Mucosa of gallbladder (tissue), 1 donor: ENCODE results near the gene RFC1. TPM values are rescaled to one million over a fixed set of nuclear protein-coding genes. Genes with fewer than 3 reads are reported as not detected.
"Not testable (repeated sequence)": the region's sequence is repeated elsewhere in the genome, so short reads cannot be mapped to it uniquely, and the experiment has no call there.

Source experiments
- DNase-seq: peaks from one replicate; pipeline ENCODE4 v3.0.0-alpha.2; 2020; ENCODE audit warnings: low spot score
- total RNA-seq: library from RNA; stranded (reverse); gene quantifications from one replicate; pipeline ENCODE4 v1.2.1, GENCODE V29; 2021
- donor health status: DM: no; HTN: no; CAD: no.

The RFC1 gene
- total RNA-seq, 1 donor from 2014 or later: 31.0 TPM

DNA sequence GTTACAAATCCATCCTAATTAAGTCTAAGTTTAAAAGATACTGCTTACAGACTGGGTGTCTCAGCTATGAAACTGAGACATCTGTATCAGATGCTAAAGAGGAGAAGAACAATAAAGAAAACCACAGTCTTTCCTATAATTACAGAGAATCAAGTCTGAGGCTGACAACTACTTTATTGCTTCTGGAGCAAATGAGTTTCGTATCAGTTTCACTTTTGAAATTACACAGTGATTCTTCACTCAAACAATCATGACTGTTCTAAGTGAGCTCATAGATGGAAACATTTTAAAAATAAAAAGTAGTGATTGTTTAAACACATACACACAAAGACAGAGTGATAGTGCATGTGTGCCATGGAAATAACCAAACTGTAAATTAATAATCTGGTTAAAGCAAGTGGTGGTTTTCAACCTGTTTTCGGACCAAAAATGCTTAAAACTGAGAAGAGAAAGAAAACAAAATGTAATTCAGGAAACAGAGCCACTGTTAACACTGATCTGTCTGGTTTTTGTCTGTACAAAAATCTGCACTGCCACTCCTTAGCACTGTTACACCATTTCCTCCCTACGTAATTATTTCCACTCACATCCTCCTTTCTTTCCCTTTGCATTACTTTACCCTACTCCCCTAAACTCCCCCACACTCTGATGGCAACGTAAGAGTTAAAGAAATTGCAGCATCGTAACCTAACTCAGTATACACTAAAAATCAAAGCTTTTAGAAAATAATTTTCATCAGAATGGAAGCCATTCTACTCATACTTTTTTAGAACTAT, 12.5 kb downstream of the RFC1 start:
- no peak for DNase-seq

DNA sequence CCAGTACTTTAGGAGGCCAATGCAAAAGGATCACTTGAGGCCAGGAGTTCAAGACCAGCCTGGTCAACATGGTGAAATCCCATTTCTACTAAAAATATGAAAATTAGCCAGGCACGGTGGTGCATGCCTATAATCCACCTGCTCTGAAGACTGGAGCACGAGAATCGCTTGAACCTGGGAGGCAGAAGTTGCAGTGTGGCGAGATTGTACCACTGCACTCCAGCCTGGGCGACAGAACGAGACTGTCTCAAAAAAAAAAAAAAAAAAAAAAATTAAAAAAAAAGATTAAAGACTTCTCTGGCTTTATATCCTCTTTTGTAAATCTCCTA, 13.0 kb downstream of the RFC1 start:
- not testable (repeated sequence) for DNase-seq

DNA sequence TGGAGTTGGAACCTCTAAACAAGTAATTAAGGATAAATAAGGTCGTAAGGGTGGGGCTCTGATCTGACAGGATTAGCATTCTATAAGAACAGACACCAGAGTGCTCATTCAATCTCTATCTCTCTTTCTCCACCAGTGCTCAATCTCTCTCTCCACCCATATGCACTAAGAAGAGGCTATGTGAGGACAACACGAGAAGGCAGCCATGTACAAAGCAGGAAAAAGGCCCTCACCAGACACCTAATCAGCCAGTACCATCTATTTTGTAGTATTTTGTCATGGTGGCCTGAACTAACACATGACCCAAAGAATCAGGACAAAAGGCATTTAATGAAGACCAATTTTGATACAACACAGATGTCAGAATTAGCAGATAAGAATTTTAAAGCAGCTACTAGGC, 16.8 kb downstream of the RFC1 start:
- DNase-seq: no peak

DNA sequence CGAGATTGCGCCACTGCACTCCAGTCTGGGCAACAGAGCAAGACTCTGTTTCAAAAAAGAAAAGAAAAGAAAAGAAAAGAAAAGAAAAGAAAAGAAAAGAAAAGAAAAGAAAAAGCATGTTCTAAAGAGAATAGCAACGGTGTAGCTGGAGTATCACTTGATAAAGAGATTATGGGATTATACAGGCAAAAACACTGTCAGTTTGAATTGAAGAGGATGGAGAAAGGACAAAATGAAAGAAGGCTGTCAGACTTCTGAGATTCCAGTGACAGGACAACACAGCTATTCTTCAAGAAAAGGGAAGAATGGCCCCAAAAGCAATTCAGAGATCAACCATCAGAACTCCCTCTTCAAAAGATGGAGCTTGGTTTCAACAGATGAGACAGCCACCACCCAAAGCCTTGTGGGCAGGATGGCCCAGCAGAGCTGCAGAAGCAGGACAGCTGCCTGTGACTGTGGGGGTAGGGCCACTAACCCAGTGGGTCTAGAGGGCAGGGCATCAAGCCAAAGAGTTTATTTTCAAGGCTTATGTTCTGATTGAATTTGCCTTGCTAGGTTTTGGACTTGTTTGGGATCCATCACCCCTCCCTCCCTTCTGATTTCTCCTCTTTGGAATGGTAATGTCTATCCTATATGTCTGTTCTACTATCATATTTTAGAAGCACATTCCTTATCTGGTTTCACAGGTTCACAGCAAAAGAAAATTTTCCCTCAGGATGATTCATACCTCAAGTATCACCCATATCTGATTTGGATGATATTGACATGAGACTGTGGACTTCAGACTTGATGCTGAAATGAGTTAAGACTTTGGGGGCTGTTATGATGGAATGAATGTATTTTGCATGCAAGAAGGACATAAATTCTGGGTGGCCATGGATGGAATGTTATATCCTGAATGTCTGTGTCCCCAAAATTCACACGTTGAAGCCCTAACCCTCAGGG, 17.5 kb downstream of the RFC1 start:
- DNase-seq: no peak

DNA sequence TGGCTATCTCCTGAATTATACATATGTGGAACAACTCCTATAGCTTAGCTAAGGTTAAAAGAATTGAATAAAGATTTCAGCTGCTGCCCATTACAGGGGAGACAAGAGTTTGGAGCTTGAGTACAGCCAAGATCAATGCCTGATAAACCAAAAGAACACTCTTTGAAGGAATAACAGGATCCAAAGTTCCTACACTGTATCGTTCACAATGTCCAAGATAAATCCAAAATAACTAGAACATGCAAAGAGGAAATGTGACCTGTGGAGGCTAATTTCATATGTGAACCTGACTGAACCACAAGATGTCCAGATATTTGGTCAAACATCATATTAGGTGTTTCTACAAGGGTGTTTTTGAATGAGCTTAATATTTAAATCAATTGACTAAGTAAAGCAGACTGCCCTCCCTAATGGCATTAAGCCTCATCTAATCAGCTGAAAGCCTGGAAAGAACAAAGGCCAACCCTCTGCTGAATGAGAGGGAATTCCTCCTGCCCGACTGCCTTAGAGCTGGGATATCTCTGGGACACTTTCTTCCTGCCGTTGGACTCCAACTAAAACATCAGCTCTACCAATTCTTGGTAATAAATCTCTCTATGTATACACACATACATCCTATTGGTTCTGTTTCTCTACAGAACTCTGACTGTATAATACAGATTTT, 19.2 kb downstream of the RFC1 start:
- no peak for DNase-seq

DNA sequence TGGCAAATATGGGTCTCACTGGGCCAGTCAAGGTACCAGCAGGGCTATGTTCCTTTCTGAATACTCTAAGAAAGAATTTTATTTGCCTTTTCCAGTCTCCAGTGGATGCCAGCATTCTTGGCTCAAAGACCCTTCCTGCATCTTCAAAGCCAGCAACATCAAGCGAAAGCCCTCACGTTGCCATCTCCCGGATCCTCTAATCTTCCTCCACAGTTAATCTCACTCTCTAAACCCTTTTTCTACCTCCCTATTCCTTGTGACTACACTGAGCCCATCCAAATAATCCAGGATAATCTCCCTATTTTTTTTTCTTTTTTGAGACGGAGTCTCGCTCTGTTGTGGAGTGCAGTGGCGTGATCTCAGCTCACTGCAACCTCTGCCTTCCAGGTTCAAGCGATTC, 23.4 kb downstream of the RFC1 start:
- no peak for DNase-seq

DNA sequence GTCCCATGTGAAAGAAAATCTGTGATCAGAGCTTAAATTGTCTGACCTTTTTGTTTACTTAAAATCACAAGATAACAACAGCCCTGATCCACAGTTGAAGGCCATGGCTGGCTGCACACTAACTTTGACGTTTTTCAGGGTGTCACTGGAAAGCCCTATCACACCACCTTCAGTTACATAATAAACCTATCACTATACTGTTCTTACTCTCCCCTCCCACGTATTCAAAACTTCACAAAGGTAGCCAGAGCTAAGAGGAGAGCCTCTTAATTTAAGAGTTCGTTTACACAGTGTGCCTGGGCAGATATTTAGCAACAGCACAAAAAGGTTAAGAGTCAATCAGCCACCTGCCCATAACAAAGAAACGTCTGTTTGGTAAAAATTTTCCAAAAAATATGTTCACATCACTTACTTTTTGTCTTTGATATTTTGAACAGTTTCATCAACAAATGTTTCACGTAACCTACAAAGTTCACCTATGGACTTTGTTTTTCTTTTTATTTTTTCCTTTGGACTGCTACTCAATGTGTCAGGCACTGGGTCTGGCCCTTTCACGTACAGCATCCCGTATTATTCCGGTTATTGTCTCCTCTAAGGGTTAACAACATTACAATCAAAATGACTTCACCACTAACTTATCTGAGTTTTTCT, 25.0 kb downstream of the RFC1 start:
- DNase-seq: no peak

DNA sequence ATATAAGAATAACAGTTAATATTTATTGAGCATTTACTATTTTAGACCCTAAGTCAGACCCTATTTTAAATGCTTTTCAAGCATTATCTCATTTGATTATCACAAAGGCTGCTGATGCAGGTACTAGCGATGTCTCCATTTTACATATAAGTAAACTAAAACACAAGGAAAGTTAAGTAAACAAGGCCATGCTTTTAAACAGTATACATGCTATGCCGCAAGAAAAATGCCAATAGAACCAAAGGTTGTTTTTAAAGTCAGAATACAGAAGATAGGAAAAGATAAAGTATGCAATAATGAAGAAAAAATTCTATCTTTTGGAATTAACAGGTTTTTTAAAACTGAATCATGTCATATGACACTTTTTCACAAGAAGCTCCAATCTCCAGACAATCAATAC, 26.2 kb downstream of the RFC1 start:
- no peak for DNase-seq

DNA sequence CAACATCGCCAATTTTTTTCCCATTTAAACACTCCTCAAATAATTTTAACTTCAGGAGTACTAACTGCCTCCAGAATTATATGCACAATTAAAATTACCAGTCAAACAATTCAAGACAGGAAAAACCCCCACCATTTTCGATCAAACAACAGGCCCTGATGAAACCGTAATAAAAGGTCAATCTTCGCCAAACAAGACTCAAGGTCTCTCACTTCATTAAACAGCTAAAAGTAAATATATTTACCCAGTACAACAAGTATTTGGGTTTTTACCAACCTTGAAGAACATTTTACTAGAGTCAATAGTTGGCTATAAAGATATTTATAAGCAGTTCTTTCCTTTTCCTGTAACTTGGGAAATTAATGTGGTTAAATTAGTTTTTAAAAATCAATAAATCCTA, 28.3 kb downstream of the RFC1 start:
- no peak for DNase-seq

DNA sequence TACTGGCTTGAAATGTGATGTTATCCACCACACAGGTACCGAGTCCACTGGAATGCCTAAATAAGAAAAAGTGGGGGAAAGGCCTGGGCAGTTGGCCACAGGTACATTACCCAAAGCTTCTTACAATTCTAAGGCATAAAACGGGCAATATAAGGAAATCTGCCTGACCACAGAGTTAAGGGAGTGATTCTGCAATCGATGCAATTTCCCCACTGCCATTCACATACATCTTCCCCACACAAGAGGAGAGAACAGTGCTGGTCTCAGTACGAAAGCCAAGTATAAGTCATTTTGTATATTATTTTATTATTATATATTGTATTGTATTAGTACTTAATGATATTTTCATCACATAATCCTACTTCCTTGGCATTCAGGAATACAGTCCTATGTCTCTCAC, 30.6 kb downstream of the RFC1 start:
- no peak for DNase-seq

DNA sequence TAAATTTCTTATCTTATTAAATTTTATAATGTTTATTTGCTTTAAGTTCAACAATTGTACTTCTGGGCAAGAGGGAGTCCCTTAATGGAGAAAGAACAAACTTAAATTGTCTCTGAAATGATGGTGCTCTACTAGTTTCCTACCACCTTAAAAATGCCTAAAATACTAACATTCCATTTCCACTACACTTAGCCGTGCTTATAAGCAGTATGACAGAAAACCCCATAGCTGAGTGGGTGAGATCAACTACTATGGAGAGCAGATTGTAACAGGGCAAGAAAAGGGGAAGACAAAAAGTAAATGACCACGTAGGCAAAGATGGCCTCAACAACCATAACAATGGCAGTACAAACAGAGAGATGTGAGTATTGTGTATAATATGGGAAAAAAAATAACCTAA, 35.0 kb downstream of the RFC1 start:
- no peak for DNase-seq

DNA sequence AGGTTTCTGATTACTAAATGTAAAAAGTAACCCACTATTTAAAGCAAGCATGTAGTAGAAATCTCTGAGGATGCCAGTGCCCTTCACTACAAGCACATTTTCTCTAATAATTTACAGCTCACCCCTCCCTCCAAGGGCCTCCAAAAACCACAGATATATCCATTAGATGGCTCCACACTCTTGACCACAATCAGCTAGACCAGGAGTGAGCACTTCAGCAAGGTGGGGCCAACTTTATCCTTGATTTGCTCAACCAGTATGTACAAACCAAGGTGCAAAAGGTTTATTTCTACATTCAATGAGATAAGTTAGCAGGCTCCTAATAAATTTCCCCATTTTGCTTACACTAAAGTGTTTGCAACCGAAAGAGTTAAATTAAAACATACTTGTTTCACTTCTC, 35.8 kb downstream of the RFC1 start:
- no peak for DNase-seq

DNA sequence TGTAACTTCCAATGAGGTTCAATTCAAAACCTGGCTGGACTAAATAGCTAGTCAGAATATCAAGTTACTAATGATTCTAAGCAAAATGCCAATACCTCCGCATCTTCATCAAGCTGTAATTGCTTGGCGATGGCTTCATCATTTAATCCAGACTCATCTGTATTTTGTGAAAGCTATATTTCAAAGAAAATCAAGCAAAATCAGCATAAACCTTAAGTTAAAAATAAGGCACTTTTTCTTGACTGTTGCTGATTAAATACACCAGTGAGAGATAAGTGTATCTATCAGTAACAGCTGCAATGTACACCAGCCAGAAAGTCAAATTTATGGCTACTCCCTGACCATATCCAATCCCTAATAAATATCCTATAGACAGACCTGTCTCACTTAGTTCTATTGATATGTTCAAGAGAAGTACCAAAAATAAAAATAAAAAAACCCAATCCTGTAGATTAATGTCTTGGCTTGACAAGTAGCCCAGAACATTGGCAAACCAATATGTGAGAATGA, 39.6 kb downstream of the RFC1 start:
- no peak for DNase-seq

DNA sequence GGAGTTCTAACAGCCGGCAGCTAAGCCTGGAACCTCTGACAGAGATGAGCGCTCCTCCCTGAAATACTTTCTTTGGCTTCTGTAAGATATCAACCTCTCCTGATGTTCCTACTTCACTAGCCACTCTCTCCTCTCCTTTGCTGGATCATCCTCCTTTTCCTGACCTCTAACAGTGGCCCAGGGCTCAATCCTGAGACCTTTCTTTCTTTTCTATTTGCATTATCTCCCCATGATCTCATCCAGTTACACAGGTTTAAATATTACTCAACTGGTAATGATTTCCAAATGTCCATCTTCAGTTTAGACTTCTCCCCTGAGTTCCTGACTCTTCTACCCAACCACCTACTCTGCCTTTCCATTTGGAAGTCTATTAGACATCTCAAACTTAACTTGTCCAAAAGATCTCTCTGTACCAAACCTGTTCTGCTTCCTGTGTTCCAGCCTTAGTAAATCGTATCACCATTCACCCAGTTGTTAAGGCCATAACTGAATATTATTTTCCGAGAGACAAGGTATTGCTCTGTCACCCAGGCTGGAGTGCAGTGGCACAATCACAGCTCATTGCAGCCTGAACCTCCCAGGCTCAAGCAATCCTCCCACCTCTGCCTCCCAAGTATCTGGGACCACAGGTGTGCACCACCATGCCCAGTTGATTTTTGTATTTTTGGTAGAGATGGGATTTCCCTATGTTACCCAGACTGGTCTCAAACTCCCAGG, 41.1 kb downstream of the RFC1 start:
- no peak for DNase-seq

DNA sequence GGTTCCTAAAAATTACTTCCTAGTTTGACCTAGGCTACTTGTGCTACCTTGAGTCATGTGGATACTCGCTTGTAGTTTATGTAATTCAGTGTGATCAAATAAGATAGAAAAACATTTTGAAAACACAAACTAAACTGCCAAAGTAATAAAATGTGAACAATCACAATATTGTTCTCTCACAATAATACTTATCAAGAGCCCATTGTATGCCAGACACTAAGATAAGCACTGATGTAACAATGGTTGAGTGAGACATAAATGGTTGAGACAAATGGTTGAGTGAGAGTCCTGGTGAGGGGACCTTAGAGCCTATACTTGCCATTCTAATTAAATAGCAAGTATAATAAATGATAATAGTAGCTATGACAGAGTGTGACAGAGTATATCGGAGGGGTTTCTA, 41.7 kb downstream of the RFC1 start:
- DNase-seq: no peak

DNA sequence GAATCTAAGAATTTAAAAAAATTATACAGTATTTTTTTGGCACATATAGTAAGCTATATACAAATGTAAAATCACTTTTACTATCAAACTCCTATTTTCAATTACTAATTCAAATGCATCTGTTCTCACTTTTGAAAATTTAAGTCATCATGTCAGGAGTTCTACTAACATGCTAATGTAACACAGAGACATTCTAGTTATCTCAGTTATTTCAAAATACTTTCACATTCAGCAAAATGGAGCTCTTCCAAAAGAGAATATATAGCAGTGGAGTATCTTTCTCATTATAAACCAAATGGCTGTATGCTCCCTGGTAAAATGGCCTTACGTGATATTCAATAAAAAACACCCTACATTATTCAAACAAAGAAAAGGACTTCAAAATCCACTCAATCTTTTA, 42.3 kb downstream of the RFC1 start:
- no peak for DNase-seq

DNA sequence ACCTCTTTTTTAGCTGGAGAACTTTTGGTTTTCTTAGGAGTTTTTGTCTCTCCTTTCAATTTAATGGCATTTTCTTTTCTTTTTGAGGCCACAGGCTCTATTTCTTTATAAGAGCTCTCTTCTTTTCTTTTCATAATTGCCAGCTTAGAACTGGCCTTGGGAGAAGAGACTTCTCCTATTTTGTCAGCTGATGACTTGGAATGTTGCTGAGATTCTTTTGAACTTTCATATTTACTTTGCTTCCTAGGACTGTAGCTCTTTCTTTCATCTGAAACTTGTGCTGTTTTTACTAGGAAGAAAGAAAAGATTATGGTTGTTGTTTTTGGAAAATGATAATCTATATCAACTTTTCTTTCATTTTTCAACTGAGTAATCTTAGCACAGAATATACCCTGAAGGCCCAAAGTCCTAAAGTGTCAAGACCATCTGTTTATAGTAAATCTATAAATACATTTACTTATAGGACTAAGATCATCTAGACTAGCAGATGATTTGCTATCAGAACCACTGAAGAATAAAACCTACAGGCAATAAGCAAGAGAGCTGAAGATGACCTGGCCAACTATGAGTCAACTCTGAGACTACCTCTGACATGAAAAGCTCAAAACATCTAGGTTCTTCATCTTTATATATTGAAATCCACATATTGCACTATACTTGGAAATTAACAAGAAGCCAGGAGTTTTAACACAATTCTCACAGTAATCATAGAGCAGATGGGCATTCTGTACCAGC, 45.6 kb downstream of the RFC1 start:
- DNase-seq: no peak

DNA sequence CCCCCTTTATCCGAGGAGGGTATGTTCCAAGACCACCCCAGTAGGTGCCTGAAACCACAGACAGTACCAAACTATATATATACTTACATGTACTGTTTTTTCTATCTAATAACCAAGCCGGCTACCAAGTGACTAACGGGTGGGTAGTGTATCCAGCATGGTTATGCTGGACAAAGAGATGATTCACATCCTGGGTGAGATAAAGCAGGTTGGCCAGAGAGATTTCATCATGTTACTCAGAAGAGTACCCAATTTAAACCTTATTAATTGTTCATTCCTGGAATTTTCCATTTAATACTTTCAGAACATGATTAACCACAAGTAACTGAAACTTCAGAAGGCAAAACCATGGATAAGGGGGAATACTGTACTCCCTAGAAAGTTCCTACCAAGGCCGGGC, 46.5 kb downstream of the RFC1 start:
- DNase-seq: no peak

DNA sequence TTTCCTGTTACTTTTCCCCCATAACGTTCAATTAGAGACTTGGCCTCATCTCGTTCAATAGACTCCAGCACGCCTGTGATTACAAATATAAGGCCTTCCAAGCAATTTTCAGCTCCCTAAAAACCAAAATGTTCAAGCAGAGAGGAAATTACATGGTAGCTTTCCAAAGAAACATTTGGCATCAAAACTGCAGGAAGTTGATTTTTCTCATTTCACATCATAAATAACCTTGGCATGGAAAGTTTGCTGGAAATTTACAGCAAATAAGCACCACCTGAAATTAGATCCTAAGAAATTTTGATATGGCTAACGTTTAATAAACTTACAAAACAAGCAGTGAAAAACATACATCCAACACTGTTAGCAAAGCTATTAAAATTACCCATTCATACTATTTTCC, 53.3 kb downstream of the RFC1 start:
- DNase-seq: no peak

DNA sequence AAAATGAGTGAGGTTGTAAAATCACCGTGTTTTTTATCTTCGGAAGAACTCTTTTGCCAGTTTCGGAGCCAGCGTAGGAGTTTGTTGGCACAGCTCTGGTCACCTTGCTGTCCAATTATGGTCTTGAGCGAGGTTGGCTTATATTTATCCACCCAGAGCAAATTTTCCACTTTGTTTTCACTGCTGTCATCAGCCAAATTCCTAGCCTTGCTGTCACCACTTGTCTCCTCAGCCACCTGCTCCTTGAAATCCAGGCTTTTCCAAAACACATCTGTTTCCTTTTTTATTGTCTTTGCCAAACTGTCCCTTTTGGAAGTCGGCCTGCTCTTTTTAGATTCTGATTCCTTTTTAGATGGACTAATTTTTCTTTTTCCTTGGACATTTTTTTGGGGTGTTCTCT, 57.6 kb downstream of the RFC1 start:
- no peak for DNase-seq
